Measurements from ENCODE around the gene CREM. TPM values are rescaled to one million over a fixed set of nuclear protein-coding genes. Genes with fewer than 3 reads are reported as not detected.

Gene CREM
- total and polyA plus RNA-seq, 2 experiments from 2014 or later, result 40.9 to 43.8 TPM

- no peak for DNase-seq (ENCODE audit: low spot score)
- no peak overlapping the region for H3K27ac Mint-ChIP-seq
These were observed 9.2 kb downstream of the CREM start for GRCh38 chr10:35135861-35136260.

GRCh38 chr10:35136263-35136815 is 9.7 kb downstream of the CREM start:
- Mint-ChIP-seq H3K4me3 (no peak overlapping the region), H3K27me3 (ENCODE audit: insufficient read depth, low read depth, poor library complexity) (no peaks in the 10 kb centered on the region), H3K27ac (no peak overlapping the region), H3K4me1 (peaks cover 6% of the 10 kb centered on the region; the same call in 2 of the 3 replicates), H3K36me3 (ENCODE audit: low read depth) (no peaks in the 10 kb centered on the region), H3K9me3 (no peaks in the 10 kb centered on the region)
- no peak overlapping the region for H3K4me3 ChIP-seq
- H3K27me3 ChIP-seq (ENCODE audit: insufficient read depth), result no peaks in the 10 kb centered on the region
- H3K4me2 ChIP-seq, result no peak overlapping the region
- H3K9me2 ChIP-seq (ENCODE audit: insufficient read depth), result no peaks in the 10 kb centered on the region
- no peaks in the 10 kb centered on the region for H3F3A ChIP-seq (replicated peaks; ENCODE audit: low read depth)
- DNase-seq (ENCODE audit: low spot score), result no peak
- no peak overlapping the region for H2AFZ ChIP-seq
- H3K79me2 ChIP-seq (replicated peaks; ENCODE audit: insufficient read depth), result peaks cover 34% of the 10 kb centered on the region
- no peak overlapping the region for H3K27ac ChIP-seq (ENCODE audit: low read depth)
- H3K4me1 ChIP-seq (ENCODE audit: insufficient read depth), result peaks cover 11% of the 10 kb centered on the region; the same call in 1 of the 2 replicates
- no peaks in the 10 kb centered on the region for H3K36me3 ChIP-seq (ENCODE audit: insufficient read depth)
- no peak for ATAC-seq
- no peaks in the 10 kb centered on the region for H4K20me1 ChIP-seq (replicated peaks; ENCODE audit: insufficient read depth)
- TF ChIP-seq, protein P1, sequence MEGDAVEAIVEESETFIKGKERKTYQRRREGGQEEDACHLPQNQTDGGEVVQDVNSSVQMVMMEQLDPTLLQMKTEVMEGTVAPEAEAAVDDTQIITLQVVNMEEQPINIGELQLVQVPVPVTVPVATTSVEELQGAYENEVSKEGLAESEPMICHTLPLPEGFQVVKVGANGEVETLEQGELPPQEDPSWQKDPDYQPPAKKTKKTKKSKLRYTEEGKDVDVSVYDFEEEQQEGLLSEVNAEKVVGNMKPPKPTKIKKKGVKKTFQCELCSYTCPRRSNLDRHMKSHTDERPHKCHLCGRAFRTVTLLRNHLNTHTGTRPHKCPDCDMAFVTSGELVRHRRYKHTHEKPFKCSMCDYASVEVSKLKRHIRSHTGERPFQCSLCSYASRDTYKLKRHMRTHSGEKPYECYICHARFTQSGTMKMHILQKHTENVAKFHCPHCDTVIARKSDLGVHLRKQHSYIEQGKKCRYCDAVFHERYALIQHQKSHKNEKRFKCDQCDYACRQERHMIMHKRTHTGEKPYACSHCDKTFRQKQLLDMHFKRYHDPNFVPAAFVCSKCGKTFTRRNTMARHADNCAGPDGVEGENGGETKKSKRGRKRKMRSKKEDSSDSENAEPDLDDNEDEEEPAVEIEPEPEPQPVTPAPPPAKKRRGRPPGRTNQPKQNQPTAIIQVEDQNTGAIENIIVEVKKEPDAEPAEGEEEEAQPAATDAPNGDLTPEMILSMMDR (conservative IDR thresholded peaks at IDR 0.05; ENCODE audit: low read depth in 2 of 2), result no peak
- no peak for TF ChIP-seq POLR2AphosphoS5 (IDR thresholded peaks at IDR 0.05; ENCODE audit: low read depth)
- TF ChIP-seq, protein P2, sequence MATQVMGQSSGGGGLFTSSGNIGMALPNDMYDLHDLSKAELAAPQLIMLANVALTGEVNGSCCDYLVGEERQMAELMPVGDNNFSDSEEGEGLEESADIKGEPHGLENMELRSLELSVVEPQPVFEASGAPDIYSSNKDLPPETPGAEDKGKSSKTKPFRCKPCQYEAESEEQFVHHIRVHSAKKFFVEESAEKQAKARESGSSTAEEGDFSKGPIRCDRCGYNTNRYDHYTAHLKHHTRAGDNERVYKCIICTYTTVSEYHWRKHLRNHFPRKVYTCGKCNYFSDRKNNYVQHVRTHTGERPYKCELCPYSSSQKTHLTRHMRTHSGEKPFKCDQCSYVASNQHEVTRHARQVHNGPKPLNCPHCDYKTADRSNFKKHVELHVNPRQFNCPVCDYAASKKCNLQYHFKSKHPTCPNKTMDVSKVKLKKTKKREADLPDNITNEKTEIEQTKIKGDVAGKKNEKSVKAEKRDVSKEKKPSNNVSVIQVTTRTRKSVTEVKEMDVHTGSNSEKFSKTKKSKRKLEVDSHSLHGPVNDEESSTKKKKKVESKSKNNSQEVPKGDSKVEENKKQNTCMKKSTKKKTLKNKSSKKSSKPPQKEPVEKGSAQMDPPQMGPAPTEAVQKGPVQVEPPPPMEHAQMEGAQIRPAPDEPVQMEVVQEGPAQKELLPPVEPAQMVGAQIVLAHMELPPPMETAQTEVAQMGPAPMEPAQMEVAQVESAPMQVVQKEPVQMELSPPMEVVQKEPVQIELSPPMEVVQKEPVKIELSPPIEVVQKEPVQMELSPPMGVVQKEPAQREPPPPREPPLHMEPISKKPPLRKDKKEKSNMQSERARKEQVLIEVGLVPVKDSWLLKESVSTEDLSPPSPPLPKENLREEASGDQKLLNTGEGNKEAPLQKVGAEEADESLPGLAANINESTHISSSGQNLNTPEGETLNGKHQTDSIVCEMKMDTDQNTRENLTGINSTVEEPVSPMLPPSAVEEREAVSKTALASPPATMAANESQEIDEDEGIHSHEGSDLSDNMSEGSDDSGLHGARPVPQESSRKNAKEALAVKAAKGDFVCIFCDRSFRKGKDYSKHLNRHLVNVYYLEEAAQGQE (IDR thresholded peaks at IDR 0.05; ENCODE audit: unreplicated experiment), result no peak

More at GRCh38 chr10:35135861-35136260, 9.2 kb downstream of the CREM start:
- H3K4me1 Mint-ChIP-seq, result peaks cover 6% of the 10 kb centered on the region; the same call in 2 of the 3 replicates
- H3K36me3 Mint-ChIP-seq (ENCODE audit: low read depth), result no peaks in the 10 kb centered on the region
- ATAC-seq, result no peak
- peaks cover 11% of the 10 kb centered on the region; the same call in 1 of the 2 replicates for H3K4me1 ChIP-seq (ENCODE audit: insufficient read depth)
- no peaks in the 10 kb centered on the region for H3K9me3 Mint-ChIP-seq
- no peaks in the 10 kb centered on the region for H4K20me1 ChIP-seq (replicated peaks; ENCODE audit: insufficient read depth)
- H2AFZ ChIP-seq, result no peak overlapping the region
- peaks cover 38% of the 10 kb centered on the region for H3K79me2 ChIP-seq (replicated peaks; ENCODE audit: insufficient read depth)
- H3K27me3 Mint-ChIP-seq (ENCODE audit: insufficient read depth, low read depth, poor library complexity), result no peaks in the 10 kb centered on the region
- H3K4me3 Mint-ChIP-seq, result no peak overlapping the region
- H3K27me3 ChIP-seq (ENCODE audit: insufficient read depth), result no peaks in the 10 kb centered on the region
- H3K4me3 ChIP-seq, result no peak overlapping the region
- TF ChIP-seq ETS1 (IDR thresholded peaks at IDR 0.05) (no peak), EZH2phosphoT487 (IDR thresholded peaks at IDR 0.05; ENCODE audit: unreplicated experiment) (no peak)
- TF ChIP-seq, protein P2 (IDR thresholded peaks at IDR 0.05; ENCODE audit: unreplicated experiment), result no peak
- H3F3A ChIP-seq (replicated peaks; ENCODE audit: low read depth), result no peaks in the 10 kb centered on the region
- no peak overlapping the region for H3K4me2 ChIP-seq
- H3K27ac ChIP-seq (ENCODE audit: low read depth), result no peak overlapping the region
- no peaks in the 10 kb centered on the region for H3K36me3 ChIP-seq (ENCODE audit: insufficient read depth)
- H3K9me2 ChIP-seq (ENCODE audit: insufficient read depth), result no peaks in the 10 kb centered on the region

All from GM23338 (cell line).